ENCODE results near the gene PPFIBP2. TPM values are rescaled to one million over a fixed set of nuclear protein-coding genes. Genes with fewer than 3 reads are reported as not detected.

The PPFIBP2 gene
- total RNA-seq, 1 experiment from 2014 or later = 21.5 TPM

DNA sequence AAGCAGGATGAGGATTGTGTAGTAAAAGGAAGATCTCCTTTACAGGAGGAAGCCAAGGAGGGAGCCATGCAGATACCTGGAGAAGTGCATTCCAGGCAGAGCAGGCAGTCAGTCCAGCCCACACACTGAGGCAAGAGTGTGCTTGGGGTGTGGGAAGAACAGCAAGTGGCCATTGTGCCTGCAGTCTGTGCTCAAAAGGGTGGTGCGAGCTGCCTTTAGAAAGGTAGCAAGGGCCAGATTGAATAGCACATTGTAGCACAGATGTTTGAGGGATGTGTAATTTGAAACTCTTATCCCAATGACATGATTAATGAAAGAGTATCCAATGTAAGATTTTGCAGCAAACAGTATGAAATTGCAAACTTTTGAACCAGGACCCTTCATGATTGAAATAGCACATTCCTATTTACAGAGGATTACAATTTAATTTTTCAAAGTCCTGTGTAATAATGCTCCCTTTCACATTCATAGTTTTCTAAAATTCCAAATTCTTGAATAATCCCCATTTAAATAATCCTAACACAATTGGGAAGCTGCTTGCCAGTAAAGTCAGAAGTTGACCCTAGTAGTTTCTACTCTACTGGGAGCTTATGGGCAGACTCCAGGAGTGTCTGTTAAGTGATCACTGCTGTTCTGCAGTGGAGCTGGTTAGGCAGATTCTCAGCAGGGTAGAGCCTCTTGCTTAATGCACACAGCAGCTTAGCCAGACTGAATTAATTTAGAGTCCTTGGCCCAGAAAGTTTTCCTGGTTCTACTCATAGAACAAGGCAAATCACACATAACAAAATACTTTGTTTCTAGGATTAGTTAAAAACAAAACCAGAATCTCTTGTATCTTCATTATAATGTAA is 81.4 kb downstream of the PPFIBP2 start:
- CTCF ChIA-PET = no interaction called here

GRCh38 chr11:7595951-7596350 is 82.2 kb downstream of the PPFIBP2 start:
- in situ Hi-C loops (cut with HindIII; ENCODE audit: low pct_unique_long_range_greater_than_20kb, low sequenced_read_pairs) = no loop called here
- POLR2A ChIA-PET = no interaction called here
- DNase-seq (ENCODE audit: low read depth, low spot score) (no peak), ATAC-seq (no peak)
- Histone ChIP-seq H3K9me3 (ENCODE audit: control insufficient read depth, insufficient read depth, low read depth, low read length) (no peaks in the 10 kb centered on the region), H3K4me1 (ENCODE audit: control insufficient read depth, insufficient read depth, low read length) (peaks cover 3% of the 10 kb centered on the region; the same call in 1 of the 2 replicates), H3K4me3 (ENCODE audit: low read depth in 2 of 2, low read length in 2 of 2) (no peak overlapping the region), H3K27ac (ENCODE audit: low read length) (no peak overlapping the region), H3K27me3 (ENCODE audit: control insufficient read depth, insufficient read depth, low read length) (no peaks in the 10 kb centered on the region), H3K36me3 (ENCODE audit: control insufficient read depth, insufficient read depth, low read length) (no peaks in the 10 kb centered on the region)
- CTCF ChIA-PET = no interaction called here
- BruUV-seq (replicated peaks) = no TSS peak
- TF ChIP-seq POLR2AphosphoS5 (IDR thresholded peaks at IDR 0.05; ENCODE audit: low read depth, low read length) (no peak), TCF7L2 (IDR thresholded peaks at IDR 0.05; ENCODE audit: low read depth, low read length) (no peak), SIN3A (IDR thresholded peaks at IDR 0.05; ENCODE audit: borderline replicate concordance, insufficient read depth, low read depth, low read length) (no peak)
- TF ChIP-seq, protein P1, sequence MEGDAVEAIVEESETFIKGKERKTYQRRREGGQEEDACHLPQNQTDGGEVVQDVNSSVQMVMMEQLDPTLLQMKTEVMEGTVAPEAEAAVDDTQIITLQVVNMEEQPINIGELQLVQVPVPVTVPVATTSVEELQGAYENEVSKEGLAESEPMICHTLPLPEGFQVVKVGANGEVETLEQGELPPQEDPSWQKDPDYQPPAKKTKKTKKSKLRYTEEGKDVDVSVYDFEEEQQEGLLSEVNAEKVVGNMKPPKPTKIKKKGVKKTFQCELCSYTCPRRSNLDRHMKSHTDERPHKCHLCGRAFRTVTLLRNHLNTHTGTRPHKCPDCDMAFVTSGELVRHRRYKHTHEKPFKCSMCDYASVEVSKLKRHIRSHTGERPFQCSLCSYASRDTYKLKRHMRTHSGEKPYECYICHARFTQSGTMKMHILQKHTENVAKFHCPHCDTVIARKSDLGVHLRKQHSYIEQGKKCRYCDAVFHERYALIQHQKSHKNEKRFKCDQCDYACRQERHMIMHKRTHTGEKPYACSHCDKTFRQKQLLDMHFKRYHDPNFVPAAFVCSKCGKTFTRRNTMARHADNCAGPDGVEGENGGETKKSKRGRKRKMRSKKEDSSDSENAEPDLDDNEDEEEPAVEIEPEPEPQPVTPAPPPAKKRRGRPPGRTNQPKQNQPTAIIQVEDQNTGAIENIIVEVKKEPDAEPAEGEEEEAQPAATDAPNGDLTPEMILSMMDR (IDR thresholded peaks at IDR 0.05) = no peak
- TF ChIP-seq, protein P2, sequence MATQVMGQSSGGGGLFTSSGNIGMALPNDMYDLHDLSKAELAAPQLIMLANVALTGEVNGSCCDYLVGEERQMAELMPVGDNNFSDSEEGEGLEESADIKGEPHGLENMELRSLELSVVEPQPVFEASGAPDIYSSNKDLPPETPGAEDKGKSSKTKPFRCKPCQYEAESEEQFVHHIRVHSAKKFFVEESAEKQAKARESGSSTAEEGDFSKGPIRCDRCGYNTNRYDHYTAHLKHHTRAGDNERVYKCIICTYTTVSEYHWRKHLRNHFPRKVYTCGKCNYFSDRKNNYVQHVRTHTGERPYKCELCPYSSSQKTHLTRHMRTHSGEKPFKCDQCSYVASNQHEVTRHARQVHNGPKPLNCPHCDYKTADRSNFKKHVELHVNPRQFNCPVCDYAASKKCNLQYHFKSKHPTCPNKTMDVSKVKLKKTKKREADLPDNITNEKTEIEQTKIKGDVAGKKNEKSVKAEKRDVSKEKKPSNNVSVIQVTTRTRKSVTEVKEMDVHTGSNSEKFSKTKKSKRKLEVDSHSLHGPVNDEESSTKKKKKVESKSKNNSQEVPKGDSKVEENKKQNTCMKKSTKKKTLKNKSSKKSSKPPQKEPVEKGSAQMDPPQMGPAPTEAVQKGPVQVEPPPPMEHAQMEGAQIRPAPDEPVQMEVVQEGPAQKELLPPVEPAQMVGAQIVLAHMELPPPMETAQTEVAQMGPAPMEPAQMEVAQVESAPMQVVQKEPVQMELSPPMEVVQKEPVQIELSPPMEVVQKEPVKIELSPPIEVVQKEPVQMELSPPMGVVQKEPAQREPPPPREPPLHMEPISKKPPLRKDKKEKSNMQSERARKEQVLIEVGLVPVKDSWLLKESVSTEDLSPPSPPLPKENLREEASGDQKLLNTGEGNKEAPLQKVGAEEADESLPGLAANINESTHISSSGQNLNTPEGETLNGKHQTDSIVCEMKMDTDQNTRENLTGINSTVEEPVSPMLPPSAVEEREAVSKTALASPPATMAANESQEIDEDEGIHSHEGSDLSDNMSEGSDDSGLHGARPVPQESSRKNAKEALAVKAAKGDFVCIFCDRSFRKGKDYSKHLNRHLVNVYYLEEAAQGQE (IDR thresholded peaks at IDR 0.05; ENCODE audit: insufficient read depth in 1 of 2, low read depth in 2 of 2, low read length in 1 of 2) = no peak
- intact Hi-C loops (cut with micrococcal nuclease; ENCODE audit: unreplicated experiment) = no loop called here

More for the DNA sequence above, 81.4 kb downstream of the PPFIBP2 start:
- no peaks in the 10 kb centered on the region for H3K36me3 ChIP-seq (ENCODE audit: control insufficient read depth, insufficient read depth, low read length)
- intact Hi-C loops (cut with micrococcal nuclease; ENCODE audit: unreplicated experiment) (no loop called here), in situ Hi-C loops (cut with HindIII; ENCODE audit: low pct_unique_long_range_greater_than_20kb, low sequenced_read_pairs) (no loop called here)
- ATAC-seq (no peak), DNase-seq (ENCODE audit: low read depth, low spot score) (no peak)
- H3K4me3 ChIP-seq (ENCODE audit: low read depth in 2 of 2, low read length in 2 of 2) = no peak overlapping the region
- no TSS peak for BruUV-seq (replicated peaks)
- H3K27ac ChIP-seq (ENCODE audit: low read length) = no peak overlapping the region
- no peak for TF ChIP-seq POLR2AphosphoS5 (IDR thresholded peaks at IDR 0.05; ENCODE audit: low read depth, low read length)
- TF ChIP-seq, protein P1 (IDR thresholded peaks at IDR 0.05) = no peak
- TF ChIP-seq, protein P2 (IDR thresholded peaks at IDR 0.05; ENCODE audit: insufficient read depth in 1 of 2, low read depth in 2 of 2, low read length in 1 of 2) = no peak
- no peak for TF ChIP-seq SIN3A (IDR thresholded peaks at IDR 0.05; ENCODE audit: borderline replicate concordance, insufficient read depth, low read depth, low read length)
- TF ChIP-seq TCF7L2 (IDR thresholded peaks at IDR 0.05; ENCODE audit: low read depth, low read length) = no peak
- POLR2A ChIA-PET = no interaction called here
- no peaks in the 10 kb centered on the region for H3K9me3 ChIP-seq (ENCODE audit: control insufficient read depth, insufficient read depth, low read depth, low read length)
- peaks cover 1% of the 10 kb centered on the region; the same call in 1 of the 2 replicates for H3K4me1 ChIP-seq (ENCODE audit: control insufficient read depth, insufficient read depth, low read length)
- H3K27me3 ChIP-seq (ENCODE audit: control insufficient read depth, insufficient read depth, low read length) = no peaks in the 10 kb centered on the region
